HFFc6 (cell line): ENCODE measurements around the gene SLC22A31. TPM values are rescaled to one million over a fixed set of nuclear protein-coding genes. Genes with fewer than 3 reads are reported as not detected.

ENCODE experiments used
- DNase-seq: peaks from one replicate; pipeline ENCODE4 v3.0.0-alpha.2; 2018
- H3K27ac Mint-ChIP-seq: 2 replicates; pipeline ENCODE4 v1.8.0; 2020; ENCODE audit warnings: mild to moderate bottlenecking, mixed read lengths
- H3K27me3 Mint-ChIP-seq: 2 replicates; pipeline ENCODE4 v1.8.0; 2021; ENCODE audit warnings: mild to moderate bottlenecking, moderate library complexity, mixed read lengths; ENCODE audit not compliant: insufficient read depth
- H3K36me3 Mint-ChIP-seq: 2 replicates; pipeline ENCODE4 v1.8.0; 2021; ENCODE audit warnings: low read depth, mixed read lengths
- H3K4me1 Mint-ChIP-seq: 2 replicates; pipeline ENCODE4 v1.8.0; 2020; ENCODE audit warnings: low read depth, mixed read lengths
- H3K4me3 Mint-ChIP-seq: 2 replicates; pipeline ENCODE4 v1.8.0; 2020; ENCODE audit warnings: mild to moderate bottlenecking, moderate library complexity, mixed read lengths
- H3K9me3 Mint-ChIP-seq: 2 replicates; pipeline ENCODE4 v1.8.0; 2020; ENCODE audit warnings: mild to moderate bottlenecking, mixed read lengths
- CTCF ChIP-seq: fragments of 200-600 bp; sonication (generic); IDR thresholded peaks from 2 replicates; pipeline ENCODE4 v1.5.0; 2021; ENCODE audit warnings: antibody characterized with exemption, mild to moderate bottlenecking
- total RNA-seq, 6 experiments: library from RNA; stranded (reverse); fragmentation: NEBNext Ultra II Directional; extraction: Animal tissue kit (Norgen Biotek cat#: 25700); gene quantifications; 2 replicates in 1 of 6; 3 replicates in 5 of 6; pipeline ENCODE4 v1.2.3, GENCODE V29; 2021

SLC22A31 gene
- total RNA-seq, 6 experiments from 2014 or later = not detected

GRCh38 chr16:89201439-89202377 lies 1.4 kb upstream of the SLC22A31 start:
- Mint-ChIP-seq H3K27ac (no peak overlapping the region), H3K36me3 (peaks cover 8% of the 10 kb centered on the region), H3K4me1 (no peaks in the 10 kb centered on the region), H3K9me3 (peaks cover 11% of the 10 kb centered on the region), H3K4me3 (no peak overlapping the region), H3K27me3 (peaks cover 27% of the 10 kb centered on the region)
- no peak for TF ChIP-seq CTCF
- no peak for DNase-seq

GRCh38 chr16:89200850-89201411 lies 594 bp upstream of the SLC22A31 start:
- Mint-ChIP-seq H3K27me3 (peaks cover 21% of the 10 kb centered on the region), H3K4me1 (no peaks in the 10 kb centered on the region), H3K27ac (no peak overlapping the region), H3K36me3 (peaks cover 8% of the 10 kb centered on the region), H3K9me3 (peaks cover 11% of the 10 kb centered on the region), H3K4me3 (no peak overlapping the region)
- DNase-seq = no peak
- TF ChIP-seq CTCF = no peak

- TF ChIP-seq CTCF = no peak
- no peak overlapping the region for H3K4me3 Mint-ChIP-seq
- peaks cover 11% of the 10 kb centered on the region for H3K9me3 Mint-ChIP-seq
- H3K27me3 Mint-ChIP-seq = peaks cover 18% of the 10 kb centered on the region
- peaks cover 8% of the 10 kb centered on the region for H3K36me3 Mint-ChIP-seq
- H3K27ac Mint-ChIP-seq = no peak overlapping the region
- DNase-seq = no peak
- H3K4me1 Mint-ChIP-seq = no peaks in the 10 kb centered on the region
Measured at GRCh38 chr16:89199241-89200123, 855 bp downstream of the SLC22A31 start.

DNA sequence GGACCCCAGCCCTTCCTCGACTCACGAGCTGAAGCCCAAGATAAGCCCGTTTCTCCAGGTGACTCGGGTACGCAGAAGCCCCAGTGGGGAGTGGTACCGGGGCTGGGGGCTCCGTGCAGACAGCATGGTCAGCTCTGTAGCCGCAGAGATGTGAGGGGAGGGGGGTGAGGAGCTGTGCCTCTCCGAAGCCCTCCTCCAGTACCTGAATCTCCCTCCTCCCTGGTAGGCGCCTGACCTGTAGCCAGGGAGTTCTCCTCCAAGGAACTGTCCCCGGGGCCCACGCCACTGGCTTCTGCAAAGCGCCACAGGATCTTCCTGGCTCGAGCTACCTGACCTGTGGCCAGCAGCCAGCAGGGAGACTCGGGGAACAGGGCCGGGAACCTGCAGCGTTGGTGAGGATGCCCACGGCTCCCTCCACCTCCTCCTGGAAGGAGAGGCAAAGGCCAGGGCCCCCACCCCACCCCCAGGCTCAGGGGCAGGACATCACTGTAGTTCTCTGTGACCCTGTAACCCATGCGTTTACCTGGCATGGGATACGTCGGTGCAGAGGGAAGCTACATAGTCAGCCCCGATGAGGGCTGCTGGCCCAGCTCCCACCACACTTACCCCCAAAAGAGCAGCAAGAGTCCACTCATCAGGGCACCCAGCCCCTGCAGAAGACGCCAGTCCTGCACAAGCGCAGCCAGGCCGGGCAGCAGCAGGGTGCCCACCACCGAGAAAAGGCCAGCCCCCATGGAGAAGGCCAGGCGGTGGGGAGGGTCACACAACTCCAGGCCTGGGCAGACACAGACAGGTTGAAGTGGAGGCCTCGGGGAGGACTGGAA lies 1.7 kb downstream of the SLC22A31 start:
- DNase-seq = no peak
- H3K4me1 Mint-ChIP-seq = no peaks in the 10 kb centered on the region

More for the DNA sequence above, 1.7 kb downstream of the SLC22A31 start:
- peaks cover 11% of the 10 kb centered on the region for H3K9me3 Mint-ChIP-seq
- H3K27me3 Mint-ChIP-seq = peaks cover 14% of the 10 kb centered on the region
- TF ChIP-seq CTCF = no peak
- H3K4me3 Mint-ChIP-seq = no peak overlapping the region
- no peak overlapping the region for H3K27ac Mint-ChIP-seq
- peaks cover 8% of the 10 kb centered on the region for H3K36me3 Mint-ChIP-seq
